ENCODE results near the gene SPI1.

SPI1 gene

GRCh38 chr11:47406896-47407745, 28.8 kb upstream of the SPI1 start:
- no peaks in the 10 kb centered on the region for H3K9me3 ChIP-seq (ENCODE audit: control insufficient read depth in 2 of 2, low read length in 2 of 2)
- H3K4me1 ChIP-seq (ENCODE audit: control insufficient read depth in 2 of 2, insufficient read depth in 2 of 2, low read length in 2 of 2) = peaks cover 17 to 19% of the 10 kb centered on the region in 2 donors
- H3K9ac ChIP-seq (ENCODE audit: low read depth in 1 of 2, low read length in 2 of 2) = peak overlapping the region; percentile 84 to 97
- H3K27me3 ChIP-seq (ENCODE audit: control insufficient read depth in 2 of 2, insufficient read depth in 2 of 2, low read length in 2 of 2) = no peaks in the 10 kb centered on the region
- peak overlapping the region; percentile 95 to 96 for H3K27ac ChIP-seq (ENCODE audit: low read depth in 2 of 2, low read length in 2 of 2)
- H3K4me3 ChIP-seq (ENCODE audit: low read length in 2 of 2) = peak overlapping the region; percentile 79 to 96
- H3K36me3 ChIP-seq (ENCODE audit: control insufficient read depth in 2 of 2, insufficient read depth in 2 of 2, low read length in 2 of 2) = no peaks in the 10 kb centered on the region

GRCh38 chr11:47403571-47403970, 25.2 kb upstream of the SPI1 start:
- peak overlapping the region in 1 of 2 donors; percentile 8 for H3K9ac ChIP-seq (ENCODE audit: low read depth in 1 of 2, low read length in 2 of 2)

GRCh38 chr11:47403135-47403534, 24.8 kb upstream of the SPI1 start:
- Histone ChIP-seq H3K4me3 (ENCODE audit: low read length in 2 of 2) (no peak overlapping the region), H3K27ac (ENCODE audit: low read depth in 2 of 2, low read length in 2 of 2) (no peak overlapping the region), H3K9ac (ENCODE audit: low read depth in 1 of 2, low read length in 2 of 2) (no peak overlapping the region), H3K27me3 (ENCODE audit: control insufficient read depth in 2 of 2, insufficient read depth in 2 of 2, low read length in 2 of 2) (no peaks in the 10 kb centered on the region), H3K9me3 (ENCODE audit: control insufficient read depth in 2 of 2, low read length in 2 of 2) (no peaks in the 10 kb centered on the region), H3K4me1 (ENCODE audit: control insufficient read depth in 2 of 2, insufficient read depth in 2 of 2, low read length in 2 of 2) (peaks cover 16 to 22% of the 10 kb centered on the region in 2 donors), H3K36me3 (ENCODE audit: control insufficient read depth in 2 of 2, insufficient read depth in 2 of 2, low read length in 2 of 2) (no peaks in the 10 kb centered on the region)

More at GRCh38 chr11:47403571-47403970, 25.2 kb upstream of the SPI1 start:
- no peak overlapping the region for H3K27ac ChIP-seq (ENCODE audit: low read depth in 2 of 2, low read length in 2 of 2)
- H3K27me3 ChIP-seq (ENCODE audit: control insufficient read depth in 2 of 2, insufficient read depth in 2 of 2, low read length in 2 of 2) = no peaks in the 10 kb centered on the region
- H3K4me1 ChIP-seq (ENCODE audit: control insufficient read depth in 2 of 2, insufficient read depth in 2 of 2, low read length in 2 of 2) = peaks cover 16 to 22% of the 10 kb centered on the region in 2 donors
- no peaks in the 10 kb centered on the region for H3K36me3 ChIP-seq (ENCODE audit: control insufficient read depth in 2 of 2, insufficient read depth in 2 of 2, low read length in 2 of 2)
- H3K4me3 ChIP-seq (ENCODE audit: low read length in 2 of 2) = no peak overlapping the region
- H3K9me3 ChIP-seq (ENCODE audit: control insufficient read depth in 2 of 2, low read length in 2 of 2) = no peaks in the 10 kb centered on the region

- H3K4me3 ChIP-seq (ENCODE audit: low read length in 2 of 2) = peak overlapping the region; percentile 0 to 65
- H3K9me3 ChIP-seq (ENCODE audit: control insufficient read depth in 2 of 2, low read length in 2 of 2) = no peaks in the 10 kb centered on the region
- H3K36me3 ChIP-seq (ENCODE audit: control insufficient read depth in 2 of 2, insufficient read depth in 2 of 2, low read length in 2 of 2) = no peaks in the 10 kb centered on the region
- H3K4me1 ChIP-seq (ENCODE audit: control insufficient read depth in 2 of 2, insufficient read depth in 2 of 2, low read length in 2 of 2) = peaks cover 8 to 11% of the 10 kb centered on the region in 2 donors
- no peaks in the 10 kb centered on the region for H3K27me3 ChIP-seq (ENCODE audit: control insufficient read depth in 2 of 2, insufficient read depth in 2 of 2, low read length in 2 of 2)
- H3K27ac ChIP-seq (ENCODE audit: low read depth in 2 of 2, low read length in 2 of 2) = peak overlapping the region; percentile 27 to 71
- H3K9ac ChIP-seq (ENCODE audit: low read depth in 1 of 2, low read length in 2 of 2) = peak overlapping the region; percentile 33 to 38
These were observed 22.5 kb upstream of the SPI1 start for GRCh38 chr11:47400768-47401279.

GRCh38 chr11:47399860-47400767, 21.8 kb upstream of the SPI1 start:
- Histone ChIP-seq H3K9me3 (ENCODE audit: control insufficient read depth in 2 of 2, low read length in 2 of 2) (no peaks in the 10 kb centered on the region), H3K4me3 (ENCODE audit: low read length in 2 of 2) (peak overlapping the region; percentile 55 to 75), H3K27ac (ENCODE audit: low read depth in 2 of 2, low read length in 2 of 2) (peak overlapping the region in 1 of 2 donors; percentile 80), H3K36me3 (ENCODE audit: control insufficient read depth in 2 of 2, insufficient read depth in 2 of 2, low read length in 2 of 2) (no peaks in the 10 kb centered on the region), H3K4me1 (ENCODE audit: control insufficient read depth in 2 of 2, insufficient read depth in 2 of 2, low read length in 2 of 2) (peaks cover 9 to 14% of the 10 kb centered on the region in 2 donors), H3K27me3 (ENCODE audit: control insufficient read depth in 2 of 2, insufficient read depth in 2 of 2, low read length in 2 of 2) (no peaks in the 10 kb centered on the region), H3K9ac (ENCODE audit: low read depth in 1 of 2, low read length in 2 of 2) (peak overlapping the region; percentile 54 to 58)

- H3K9ac ChIP-seq (ENCODE audit: low read depth in 1 of 2, low read length in 2 of 2) = no peak overlapping the region
- no peaks in the 10 kb centered on the region for H3K27me3 ChIP-seq (ENCODE audit: control insufficient read depth in 2 of 2, insufficient read depth in 2 of 2, low read length in 2 of 2)
- peaks cover 16 to 27% of the 10 kb centered on the region in 2 donors for H3K4me1 ChIP-seq (ENCODE audit: control insufficient read depth in 2 of 2, insufficient read depth in 2 of 2, low read length in 2 of 2)
- H3K4me3 ChIP-seq (ENCODE audit: low read length in 2 of 2) = no peak overlapping the region
- H3K9me3 ChIP-seq (ENCODE audit: control insufficient read depth in 2 of 2, low read length in 2 of 2) = no peaks in the 10 kb centered on the region
- H3K36me3 ChIP-seq (ENCODE audit: control insufficient read depth in 2 of 2, insufficient read depth in 2 of 2, low read length in 2 of 2) = no peaks in the 10 kb centered on the region
- H3K27ac ChIP-seq (ENCODE audit: low read depth in 2 of 2, low read length in 2 of 2) = no peak overlapping the region
These were observed 20.2 kb upstream of the SPI1 start for GRCh38 chr11:47398551-47398950.

- peaks cover 19 to 28% of the 10 kb centered on the region in 2 donors for H3K4me1 ChIP-seq (ENCODE audit: control insufficient read depth in 2 of 2, insufficient read depth in 2 of 2, low read length in 2 of 2)
- no peak overlapping the region for H3K27ac ChIP-seq (ENCODE audit: low read depth in 2 of 2, low read length in 2 of 2)
- no peak overlapping the region for H3K4me3 ChIP-seq (ENCODE audit: low read length in 2 of 2)
- H3K27me3 ChIP-seq (ENCODE audit: control insufficient read depth in 2 of 2, insufficient read depth in 2 of 2, low read length in 2 of 2) = no peaks in the 10 kb centered on the region
- H3K36me3 ChIP-seq (ENCODE audit: control insufficient read depth in 2 of 2, insufficient read depth in 2 of 2, low read length in 2 of 2) = no peaks in the 10 kb centered on the region
- no peak overlapping the region for H3K9ac ChIP-seq (ENCODE audit: low read depth in 1 of 2, low read length in 2 of 2)
- H3K9me3 ChIP-seq (ENCODE audit: control insufficient read depth in 2 of 2, low read length in 2 of 2) = no peaks in the 10 kb centered on the region
These were observed 19.7 kb upstream of the SPI1 start for GRCh38 chr11:47398011-47398410.

- Histone ChIP-seq H3K4me3 (ENCODE audit: low read length in 2 of 2) (no peak overlapping the region), H3K9ac (ENCODE audit: low read depth in 1 of 2, low read length in 2 of 2) (no peak overlapping the region), H3K4me1 (ENCODE audit: control insufficient read depth in 2 of 2, insufficient read depth in 2 of 2, low read length in 2 of 2) (peaks cover 19 to 28% of the 10 kb centered on the region in 2 donors), H3K9me3 (ENCODE audit: control insufficient read depth in 2 of 2, low read length in 2 of 2) (no peaks in the 10 kb centered on the region), H3K36me3 (ENCODE audit: control insufficient read depth in 2 of 2, insufficient read depth in 2 of 2, low read length in 2 of 2) (no peaks in the 10 kb centered on the region), H3K27ac (ENCODE audit: low read depth in 2 of 2, low read length in 2 of 2) (peak overlapping the region in 1 of 2 donors; percentile 89), H3K27me3 (ENCODE audit: control insufficient read depth in 2 of 2, insufficient read depth in 2 of 2, low read length in 2 of 2) (no peaks in the 10 kb centered on the region)
These were observed 17.6 kb upstream of the SPI1 start for GRCh38 chr11:47396049-47396320.

GRCh38 chr11:47395223-47396048, 17.1 kb upstream of the SPI1 start:
- peak overlapping the region; percentile 60 for H3K9ac ChIP-seq (ENCODE audit: low read depth in 1 of 2, low read length in 2 of 2)

More at GRCh38 chr11:47395223-47396048, 17.1 kb upstream of the SPI1 start:
- Histone ChIP-seq H3K9me3 (ENCODE audit: control insufficient read depth in 2 of 2, low read length in 2 of 2) (no peaks in the 10 kb centered on the region), H3K27ac (ENCODE audit: low read depth in 2 of 2, low read length in 2 of 2) (peak overlapping the region; percentile 70 to 89), H3K4me3 (ENCODE audit: low read length in 2 of 2) (no peak overlapping the region), H3K36me3 (ENCODE audit: control insufficient read depth in 2 of 2, insufficient read depth in 2 of 2, low read length in 2 of 2) (no peaks in the 10 kb centered on the region), H3K27me3 (ENCODE audit: control insufficient read depth in 2 of 2, insufficient read depth in 2 of 2, low read length in 2 of 2) (no peaks in the 10 kb centered on the region), H3K4me1 (ENCODE audit: control insufficient read depth in 2 of 2, insufficient read depth in 2 of 2, low read length in 2 of 2) (peaks cover 16 to 24% of the 10 kb centered on the region in 2 donors)

Data from mucosa of rectum (tissue), 2 donors.